Measurements from ENCODE around the gene CD79A.

CD79A gene

DNA sequence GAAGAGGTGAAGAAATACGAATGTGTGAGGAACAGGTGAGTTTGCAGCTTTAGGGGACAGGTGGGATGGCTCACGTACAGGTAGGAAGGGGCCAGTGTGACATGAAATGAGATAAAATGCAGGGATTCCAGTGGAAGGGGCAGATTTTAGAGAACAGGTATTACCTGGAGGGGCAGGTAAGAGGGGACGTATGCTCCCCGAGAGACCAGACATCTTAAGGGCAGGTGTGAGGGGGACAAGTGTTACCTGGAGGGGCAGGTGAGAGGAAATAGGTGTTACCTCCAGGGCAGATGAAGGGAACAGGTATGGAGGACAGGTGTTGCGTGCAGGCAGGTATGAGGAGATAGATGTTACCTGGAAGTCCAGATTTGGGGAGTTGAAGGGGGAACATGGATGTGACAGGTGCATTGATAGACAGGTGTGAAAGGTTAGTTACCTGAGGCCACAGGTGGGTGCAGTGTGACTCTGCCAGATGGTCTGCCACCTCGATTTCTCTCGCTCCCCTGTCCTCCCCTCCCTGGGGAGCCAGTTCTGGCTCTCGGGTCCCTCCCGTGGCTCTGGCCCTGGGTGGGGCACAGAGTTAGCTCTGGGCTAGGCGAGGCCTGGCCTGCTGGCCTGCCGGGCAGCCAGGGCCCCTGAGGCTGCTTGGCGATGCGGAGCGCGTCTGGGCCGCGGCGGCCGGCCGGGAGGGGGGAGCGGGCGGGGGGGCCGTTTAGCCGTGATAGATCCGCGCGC, 49.1 kb downstream of the CD79A start:
- DNase-seq (ENCODE audit: low read depth, low spot score) = no peak
- no peak overlapping the region for H3K4me3 ChIP-seq (ENCODE audit: low read length)

DNA sequence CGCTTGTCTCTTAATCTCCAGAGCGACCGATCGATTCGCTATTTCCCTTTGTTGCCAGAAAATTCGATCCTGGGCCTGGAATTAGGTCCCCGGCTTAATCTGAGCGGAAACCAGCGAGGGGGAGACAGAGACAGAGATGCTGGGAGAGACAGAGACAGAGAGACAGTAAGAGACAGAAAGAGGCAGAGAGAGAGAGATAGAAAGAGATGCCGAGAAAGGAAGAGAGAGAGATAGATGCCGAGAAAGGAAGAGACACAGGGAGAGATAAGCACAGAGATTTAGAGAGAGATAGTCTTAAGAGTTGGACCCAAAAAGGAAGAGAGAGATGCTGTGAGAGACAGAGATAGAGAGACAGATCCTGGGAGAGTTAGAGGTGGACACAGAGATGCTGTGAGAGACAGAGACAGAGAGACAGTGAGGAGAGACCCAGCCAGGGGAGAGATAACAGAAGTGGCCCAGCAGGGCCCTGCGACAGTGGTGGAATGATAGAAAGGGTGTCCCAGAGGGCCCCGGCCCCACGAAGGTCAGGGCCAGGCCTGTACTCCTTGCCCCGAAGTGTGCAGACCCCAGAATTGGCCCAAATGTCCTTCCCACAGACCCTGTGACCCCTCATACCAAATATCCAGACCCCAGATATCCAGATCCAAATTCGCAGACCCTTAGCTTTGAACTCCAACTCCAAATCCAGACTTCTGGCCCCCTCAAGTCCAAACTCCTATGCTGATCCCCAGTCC, 49.9 kb downstream of the CD79A start:
- no peak overlapping the region for H3K4me3 ChIP-seq (ENCODE audit: low read length)
- DNase-seq (ENCODE audit: low read depth, low spot score) = no peak

GRCh38 chr19:41927497-41928192, 50.6 kb downstream of the CD79A start:
- H3K4me3 ChIP-seq (ENCODE audit: low read length) = peak overlapping the region; percentile 73
- DNase-seq (ENCODE audit: low read depth, low spot score) = no peak

- peak within 1 kb of the TSS; percentile 73 for H3K4me3 ChIP-seq (ENCODE audit: low read length)
- DNase-seq (ENCODE audit: low read depth, low spot score) = no peak
Observed at GRCh38 chr19:41928221-41928683, 51.2 kb downstream of the CD79A start, which contains the start of gene ERFL. Gene ERFL (minus strand): TSS chr19:41928449. CDS start chr19:41912919, 15,530 bp downstream.

- H3K4me3 ChIP-seq (ENCODE audit: low read length) = peak overlapping the region; percentile 73
Observed at GRCh38 chr19:41928754-41929535, 51.9 kb downstream of the CD79A start.

DNA sequence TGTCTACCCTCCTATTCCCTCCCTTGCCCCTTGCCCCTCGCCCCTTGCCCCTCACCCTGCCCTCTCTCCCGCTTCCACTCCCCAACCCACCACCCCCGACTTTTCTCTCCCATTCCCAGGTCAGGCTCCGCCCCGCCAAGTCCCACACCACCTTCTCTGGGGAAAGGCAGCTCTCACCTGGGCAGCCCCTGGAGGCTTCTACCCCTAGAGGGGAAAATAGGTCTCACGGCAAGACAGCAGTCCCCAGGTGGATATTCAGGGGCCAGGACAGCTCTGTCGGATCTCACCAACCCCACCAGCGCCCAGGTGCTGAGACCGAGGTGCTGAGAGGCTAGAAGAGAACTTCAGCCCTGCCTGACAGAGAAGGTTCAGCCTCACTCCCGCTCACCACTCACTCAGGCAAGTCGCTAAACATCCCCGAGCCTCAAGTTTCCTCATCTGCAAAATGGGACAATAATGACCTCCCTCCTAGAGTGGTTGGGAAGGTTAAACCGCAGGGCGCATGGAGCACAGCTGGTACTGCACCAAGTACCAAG, 52.5 kb downstream of the CD79A start:
- H3K4me3 ChIP-seq (ENCODE audit: low read length) = no peak overlapping the region; the same call in 1 of the 2 replicates
- DNase-seq (ENCODE audit: low read depth, low spot score) = no peak

More at GRCh38 chr19:41928754-41929535, 51.9 kb downstream of the CD79A start:
- peak; percentile 59 for DNase-seq (ENCODE audit: low read depth, low spot score)

GRCh38 chr19:41930322-41930722, 53.2 kb downstream of the CD79A start:
- peak; percentile 40 for DNase-seq (ENCODE audit: low read depth, low spot score)
- H3K4me3 ChIP-seq (ENCODE audit: low read length) = no peak overlapping the region
